ENCODE results near the gene PPP2R3B. TPM values are rescaled to one million over a fixed set of nuclear protein-coding genes. Genes with fewer than 3 reads are reported as not detected.
"Not testable (repeated sequence)": the region's sequence is repeated elsewhere in the genome, so short reads cannot be mapped to it uniquely, and the experiment has no call there.

PPP2R3B gene
- total RNA-seq, 2 experiments from 2014 or later, result 25.5 to 30.6 TPM

DNA sequence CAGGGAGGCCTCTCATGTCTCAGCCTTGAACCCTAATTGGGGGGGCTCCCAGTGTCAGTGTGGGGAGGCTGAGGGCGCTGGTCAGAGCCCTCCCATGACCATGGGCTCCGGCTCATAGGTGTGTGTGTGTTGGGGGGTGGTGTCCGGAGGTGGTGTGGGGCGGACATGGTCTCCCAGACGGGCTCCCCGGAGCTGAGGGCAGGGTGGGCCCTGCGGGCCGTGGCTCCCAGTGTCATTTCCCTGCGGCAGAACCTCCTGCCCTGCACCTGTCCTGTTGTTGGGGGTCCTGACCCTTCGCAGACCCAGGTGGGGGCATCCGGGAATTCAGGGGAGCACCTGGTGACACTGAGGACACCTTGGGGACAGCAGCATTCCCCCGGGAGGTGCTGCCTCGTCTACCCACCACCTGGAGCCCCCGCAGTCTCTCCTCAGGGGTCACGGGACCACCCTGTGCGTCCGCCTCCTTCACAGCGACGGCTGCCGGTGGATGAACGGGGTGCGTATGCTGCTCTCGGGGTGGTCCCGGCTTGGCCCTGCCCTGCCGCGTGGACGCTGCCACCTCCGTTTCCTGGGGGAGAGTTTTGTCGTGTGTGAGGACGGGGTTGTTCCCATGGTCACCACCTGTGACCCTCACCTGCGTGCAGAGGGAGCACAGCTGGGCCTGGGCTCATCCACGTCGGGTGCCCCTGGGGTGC is 53.6 kb downstream of the PPP2R3B start:
- H3K4me3 Mint-ChIP-seq, result no peak overlapping the region
- no peak overlapping the region for H3K27ac Mint-ChIP-seq
- H3K4me1 Mint-ChIP-seq, result no peaks in the 10 kb centered on the region
- no peaks in the 10 kb centered on the region for H3K27me3 Mint-ChIP-seq
- peaks cover 14% of the 10 kb centered on the region for H3K36me3 Mint-ChIP-seq
- no peak for DNase-seq
- H3K9me3 Mint-ChIP-seq, result no peaks in the 10 kb centered on the region

DNA sequence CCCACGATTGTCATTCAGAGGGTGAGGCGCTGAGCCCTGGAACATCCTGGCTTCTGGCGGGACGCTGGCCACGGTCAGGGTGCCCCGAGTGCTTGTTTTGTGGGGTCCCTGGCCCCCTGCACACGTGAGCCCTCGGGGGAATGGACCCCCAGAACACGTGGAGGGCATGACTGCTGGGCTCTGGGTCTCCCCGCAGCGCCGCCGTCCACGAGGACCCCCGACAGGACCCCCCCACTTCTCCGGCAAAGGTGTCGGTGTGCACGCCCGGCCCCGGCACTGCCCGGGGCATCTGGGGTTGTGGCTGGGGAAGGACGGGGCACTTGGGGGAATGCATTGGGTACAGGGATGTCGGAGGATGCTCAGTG is 54.2 kb downstream of the PPP2R3B start:
- H3K27ac Mint-ChIP-seq, result no peak overlapping the region
- no peak for DNase-seq
- no peaks in the 10 kb centered on the region for H3K4me1 Mint-ChIP-seq
- H3K9me3 Mint-ChIP-seq, result no peaks in the 10 kb centered on the region
- no peak overlapping the region for H3K4me3 Mint-ChIP-seq
- peaks cover 11% of the 10 kb centered on the region for H3K36me3 Mint-ChIP-seq
- no peaks in the 10 kb centered on the region for H3K27me3 Mint-ChIP-seq

DNA sequence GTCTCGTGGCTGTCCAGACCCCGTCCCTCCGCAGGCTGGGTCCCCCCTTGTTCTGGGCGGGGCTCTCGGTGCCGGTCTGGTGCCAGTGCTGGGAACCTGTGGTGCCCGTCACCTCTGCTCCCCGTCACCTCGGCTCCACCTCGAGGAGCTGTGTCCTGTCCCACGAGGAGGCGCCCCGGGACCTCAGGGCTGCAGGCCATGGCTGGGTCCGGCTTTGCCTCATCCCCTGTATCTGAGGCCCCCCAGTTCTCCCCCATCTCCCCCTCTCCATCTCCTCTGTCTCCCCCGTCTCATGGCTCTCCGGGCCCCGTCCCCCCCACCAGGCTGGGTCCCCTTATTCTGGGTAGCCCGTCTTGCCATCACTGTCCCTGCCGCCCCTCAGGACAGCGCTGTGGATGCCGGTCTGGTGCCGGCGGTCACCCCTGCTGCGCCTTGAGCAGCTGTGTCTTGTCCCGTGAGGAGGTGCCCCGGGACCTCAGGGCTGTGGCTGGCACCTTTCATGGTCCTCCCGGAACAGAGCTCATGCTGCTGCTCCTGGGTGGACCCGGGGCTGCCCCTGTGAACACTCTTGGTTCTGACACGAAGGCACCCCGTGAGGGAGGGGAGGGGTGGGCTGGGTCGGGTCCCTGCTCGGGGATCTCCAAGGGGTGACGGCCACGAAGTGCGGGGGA is 54.7 kb downstream of the PPP2R3B start:
- H3K27me3 Mint-ChIP-seq, result no peaks in the 10 kb centered on the region
- no peaks in the 10 kb centered on the region for H3K9me3 Mint-ChIP-seq
- H3K4me3 Mint-ChIP-seq, result peak overlapping the region; percentile 40
- H3K4me1 Mint-ChIP-seq, result no peaks in the 10 kb centered on the region
- peaks cover 7% of the 10 kb centered on the region for H3K36me3 Mint-ChIP-seq
- no peak for DNase-seq
- no peak overlapping the region for H3K27ac Mint-ChIP-seq

DNA sequence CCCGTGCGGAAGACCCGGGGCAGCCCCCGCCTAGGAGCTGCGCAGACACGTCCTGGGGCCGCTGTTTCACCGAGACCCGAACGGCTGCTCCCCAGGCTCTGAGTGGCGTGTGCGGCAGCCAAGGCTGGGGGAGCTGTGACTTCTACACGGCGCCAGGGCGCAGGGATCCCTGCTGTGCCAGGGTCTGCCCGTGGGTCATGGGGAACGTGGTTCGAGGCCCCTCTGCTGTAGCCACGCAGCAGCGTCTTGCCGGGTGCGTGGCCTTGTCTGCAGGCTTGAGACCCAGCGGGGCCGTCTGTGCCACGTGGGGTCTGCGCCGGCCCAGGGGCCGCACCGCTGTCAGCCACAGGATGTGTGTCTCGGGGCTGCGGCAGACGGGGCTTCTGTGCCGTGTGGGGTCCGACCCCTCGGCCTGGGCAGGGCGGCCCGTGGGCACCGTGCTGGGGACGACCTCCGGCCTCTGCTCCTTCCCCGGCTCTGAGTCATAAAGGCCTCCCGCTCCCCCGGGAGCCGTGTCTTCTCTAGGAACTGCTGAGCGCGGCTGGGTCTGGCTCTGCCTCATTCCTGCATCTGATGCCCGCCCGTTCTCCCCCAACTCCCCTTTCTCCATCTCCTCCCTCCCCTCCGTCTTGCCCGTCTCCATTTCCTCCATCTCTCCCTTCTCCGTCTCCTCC is 55.4 kb downstream of the PPP2R3B start:
- peak; percentile 23 for DNase-seq
- Mint-ChIP-seq H3K4me3 (peak overlapping the region; percentile 40), H3K27ac (no peak overlapping the region)

DNA sequence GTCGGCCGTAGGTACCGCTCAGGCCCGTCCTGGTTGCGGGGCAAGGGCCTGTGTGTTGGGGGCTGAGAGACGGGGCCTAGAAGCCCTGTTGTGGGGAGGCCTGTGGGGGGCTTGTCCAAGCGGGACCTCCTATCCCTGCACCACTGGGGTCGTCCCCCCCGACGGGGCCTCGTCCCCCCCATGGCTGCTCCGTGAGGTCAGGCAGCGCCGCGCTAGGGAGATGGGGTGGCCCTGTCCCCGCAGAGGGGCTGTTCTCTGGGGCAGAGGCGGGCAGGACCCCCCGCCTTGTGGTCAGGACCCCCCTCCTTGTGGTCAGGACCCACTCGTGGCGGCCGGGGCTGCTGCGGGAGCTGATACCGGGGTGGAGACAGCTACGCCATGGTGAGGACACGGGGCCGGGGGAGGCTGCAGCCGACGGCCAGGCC is 56.0 kb downstream of the PPP2R3B start:
- no peaks in the 10 kb centered on the region for H3K4me1 Mint-ChIP-seq
- no peaks in the 10 kb centered on the region for H3K36me3 Mint-ChIP-seq
- no peak for DNase-seq
- H3K4me3 Mint-ChIP-seq, result no peak overlapping the region
- no peaks in the 10 kb centered on the region for H3K27me3 Mint-ChIP-seq
- H3K27ac Mint-ChIP-seq, result no peak overlapping the region
- no peaks in the 10 kb centered on the region for H3K9me3 Mint-ChIP-seq

More for the DNA sequence above, 55.4 kb downstream of the PPP2R3B start:
- Mint-ChIP-seq H3K9me3 (no peaks in the 10 kb centered on the region), H3K36me3 (peaks cover 3% of the 10 kb centered on the region), H3K27me3 (no peaks in the 10 kb centered on the region), H3K4me1 (no peaks in the 10 kb centered on the region)

DNA sequence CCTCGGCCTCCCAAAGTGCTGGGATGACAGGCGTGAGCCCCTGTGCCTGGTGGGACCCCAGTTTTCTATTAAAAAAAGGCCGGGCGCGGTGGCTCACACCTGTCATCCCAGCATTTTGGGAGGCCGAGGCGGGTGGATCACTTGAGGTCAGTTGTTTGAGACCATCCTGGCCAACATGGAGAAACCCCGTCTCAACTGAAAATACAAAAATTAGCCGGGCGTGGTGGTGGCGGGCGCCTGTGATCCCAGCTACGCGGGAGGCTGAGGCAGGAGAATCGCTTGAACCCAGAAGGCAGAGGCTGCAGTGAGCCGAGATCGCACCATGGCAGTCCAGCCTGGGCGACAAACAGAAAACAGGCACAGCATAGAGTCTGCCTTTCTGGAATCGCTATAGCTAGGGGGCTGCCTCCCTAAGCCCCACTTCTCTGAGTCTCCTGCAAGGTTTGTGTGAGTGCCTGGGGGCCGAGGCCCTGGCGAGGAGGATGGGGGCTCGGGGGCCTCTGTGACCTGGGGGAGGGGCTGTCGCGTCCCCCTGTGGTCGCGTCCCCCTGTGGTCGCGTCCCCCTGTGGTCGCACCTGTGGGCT is 56.5 kb downstream of the PPP2R3B start:
- H3K27me3 Mint-ChIP-seq, H3K9me3 Mint-ChIP-seq, H3K27ac Mint-ChIP-seq, H3K36me3 Mint-ChIP-seq, DNase-seq, H3K4me1 Mint-ChIP-seq, H3K4me3 Mint-ChIP-seq: not testable (repeated sequence)

DNA sequence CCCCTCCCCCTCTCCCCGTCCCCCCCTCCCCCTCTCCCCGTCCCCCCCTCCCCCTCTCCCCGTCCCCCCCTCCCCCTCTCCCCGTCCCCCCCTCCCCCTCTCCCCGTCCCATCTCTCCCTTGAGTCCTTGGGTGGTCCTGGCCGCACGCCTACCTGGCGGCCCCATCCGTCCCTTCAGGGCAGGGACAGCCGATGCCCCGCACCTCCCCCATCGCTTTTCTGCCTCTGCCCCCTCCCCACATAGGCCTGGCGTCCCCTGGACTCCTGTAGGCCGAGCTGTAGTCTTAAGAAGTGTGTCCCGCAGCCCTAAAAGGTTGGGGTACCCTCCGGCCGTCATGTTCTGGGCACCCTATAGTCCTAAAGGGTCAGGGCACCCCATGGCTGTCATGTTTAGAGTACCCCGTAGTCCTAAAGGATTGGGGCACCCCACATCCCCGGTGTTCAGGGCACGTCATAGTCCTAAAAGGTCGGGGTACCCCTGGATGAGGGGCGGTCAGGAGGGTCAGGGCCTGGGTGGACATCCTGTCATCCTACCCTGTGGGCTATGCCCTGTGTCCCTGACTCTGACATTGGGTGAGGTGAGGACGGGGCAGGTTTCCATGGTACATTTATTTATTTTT is 57.3 kb downstream of the PPP2R3B start:
- Mint-ChIP-seq H3K36me3 (no peaks in the 10 kb centered on the region), H3K4me1 (peaks cover 4% of the 10 kb centered on the region), H3K9me3 (no peaks in the 10 kb centered on the region), H3K27ac (no peak overlapping the region), H3K27me3 (peaks cover 4% of the 10 kb centered on the region), H3K4me3 (no peak overlapping the region)
- no peak for DNase-seq

DNA sequence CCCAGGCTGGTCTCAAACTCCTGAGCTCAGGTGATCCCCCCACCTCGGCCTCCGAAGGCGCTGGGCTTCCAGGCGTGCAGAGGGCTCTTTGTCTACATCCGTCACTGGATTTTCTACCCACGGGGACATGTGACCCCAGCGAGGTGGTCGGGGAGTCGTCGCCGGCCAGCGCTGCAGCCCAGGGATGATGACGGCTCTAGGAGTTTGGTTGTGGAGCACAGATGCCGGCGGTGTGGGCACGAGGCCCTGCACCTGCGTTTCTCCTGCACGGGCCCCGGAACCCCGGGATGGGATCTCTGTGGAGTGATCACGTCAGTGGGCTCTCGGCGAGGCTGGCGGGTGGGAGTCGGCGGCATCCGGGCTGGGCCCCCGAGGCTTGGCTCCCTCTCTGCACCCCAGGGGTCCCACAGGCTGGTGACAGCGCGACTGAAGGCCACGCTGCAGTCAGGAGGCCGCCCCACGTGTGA is 59.0 kb downstream of the PPP2R3B start:
- no peak for DNase-seq
- Mint-ChIP-seq H3K27ac (no peak overlapping the region), H3K36me3 (no peaks in the 10 kb centered on the region)

DNA sequence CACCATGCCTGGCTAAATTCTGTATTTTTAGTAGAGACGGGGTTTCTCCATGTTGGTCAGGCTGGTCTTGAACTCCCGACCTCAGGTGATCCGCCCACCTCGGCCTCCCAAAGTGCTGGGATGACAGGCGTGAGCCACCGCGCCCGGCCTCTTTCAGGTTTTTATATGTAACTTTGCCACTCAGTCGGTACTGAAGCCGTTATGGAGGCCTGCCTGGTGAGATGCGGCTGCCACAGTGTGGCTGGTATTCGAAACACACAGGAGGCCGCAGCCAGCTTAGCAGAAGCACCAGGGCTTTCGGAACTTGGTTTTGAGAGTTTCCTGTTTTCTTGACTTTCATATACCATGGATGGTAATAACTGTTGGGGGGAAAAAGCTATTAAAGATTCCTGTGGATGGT is 62.0 kb downstream of the PPP2R3B start:
- not testable (repeated sequence) for DNase-seq, H3K36me3 Mint-ChIP-seq, H3K4me3 Mint-ChIP-seq, H3K27me3 Mint-ChIP-seq, H3K9me3 Mint-ChIP-seq, H3K27ac Mint-ChIP-seq
- peaks cover 16% of the 10 kb centered on the region for H3K4me1 Mint-ChIP-seq

More for the DNA sequence above, 59.0 kb downstream of the PPP2R3B start:
- H3K4me1 Mint-ChIP-seq, result peaks cover 9% of the 10 kb centered on the region
- no peak overlapping the region for H3K4me3 Mint-ChIP-seq
- no peaks in the 10 kb centered on the region for H3K9me3 Mint-ChIP-seq
- H3K27me3 Mint-ChIP-seq, result peaks cover 4% of the 10 kb centered on the region

DNA sequence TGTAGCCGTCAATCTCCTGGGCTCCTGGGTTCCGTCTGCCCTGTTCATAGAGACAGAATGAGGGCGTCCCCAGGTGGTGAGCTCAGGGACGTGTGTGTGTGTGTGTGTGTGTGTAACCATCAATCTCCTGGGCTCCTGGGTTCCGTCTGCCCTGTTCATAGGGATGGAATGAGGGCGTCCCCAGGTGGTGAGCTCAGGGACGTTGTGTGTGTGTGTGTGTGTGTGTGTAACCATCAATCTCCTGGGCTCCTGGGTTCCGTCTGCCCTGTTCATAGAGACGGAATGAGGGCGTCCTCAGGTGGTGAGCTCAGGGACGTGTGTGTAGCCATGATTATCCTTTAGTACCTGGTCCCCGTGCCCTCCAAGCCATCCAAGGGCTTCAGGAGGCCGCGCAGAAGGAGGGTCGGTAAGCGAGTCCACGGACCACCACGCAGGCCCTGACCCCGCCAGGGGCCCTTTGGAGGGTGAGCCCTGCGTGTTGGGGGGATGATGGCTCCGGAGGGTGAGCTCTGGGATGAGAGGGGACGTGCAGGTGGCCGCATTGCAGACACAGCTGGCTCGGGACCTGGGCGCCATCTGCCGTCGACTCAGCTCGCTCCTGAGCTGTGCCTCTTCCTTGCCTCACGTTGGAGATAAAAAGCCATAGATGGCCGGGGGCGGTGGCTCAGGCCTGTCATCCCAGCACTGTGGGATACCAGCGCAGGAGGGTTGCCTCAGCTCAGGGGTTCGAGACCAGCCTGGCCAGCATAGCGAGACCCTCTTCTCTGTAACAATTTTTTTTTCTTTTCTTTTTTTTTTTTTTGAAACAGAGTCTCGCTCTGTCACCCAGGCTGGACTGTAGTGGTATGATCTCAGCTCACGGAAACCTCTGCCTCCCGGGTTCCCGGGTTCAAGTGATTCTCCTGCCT is 62.7 kb downstream of the PPP2R3B start:
- no peaks in the 10 kb centered on the region for H3K36me3 Mint-ChIP-seq
- H3K27me3 Mint-ChIP-seq, result peaks cover 4% of the 10 kb centered on the region
- no peak overlapping the region for H3K27ac Mint-ChIP-seq
- peak overlapping the region; percentile 53 for H3K4me3 Mint-ChIP-seq
- H3K9me3 Mint-ChIP-seq, result no peaks in the 10 kb centered on the region
- peak; percentile 54 for DNase-seq
- peaks cover 16% of the 10 kb centered on the region for H3K4me1 Mint-ChIP-seq

DNA sequence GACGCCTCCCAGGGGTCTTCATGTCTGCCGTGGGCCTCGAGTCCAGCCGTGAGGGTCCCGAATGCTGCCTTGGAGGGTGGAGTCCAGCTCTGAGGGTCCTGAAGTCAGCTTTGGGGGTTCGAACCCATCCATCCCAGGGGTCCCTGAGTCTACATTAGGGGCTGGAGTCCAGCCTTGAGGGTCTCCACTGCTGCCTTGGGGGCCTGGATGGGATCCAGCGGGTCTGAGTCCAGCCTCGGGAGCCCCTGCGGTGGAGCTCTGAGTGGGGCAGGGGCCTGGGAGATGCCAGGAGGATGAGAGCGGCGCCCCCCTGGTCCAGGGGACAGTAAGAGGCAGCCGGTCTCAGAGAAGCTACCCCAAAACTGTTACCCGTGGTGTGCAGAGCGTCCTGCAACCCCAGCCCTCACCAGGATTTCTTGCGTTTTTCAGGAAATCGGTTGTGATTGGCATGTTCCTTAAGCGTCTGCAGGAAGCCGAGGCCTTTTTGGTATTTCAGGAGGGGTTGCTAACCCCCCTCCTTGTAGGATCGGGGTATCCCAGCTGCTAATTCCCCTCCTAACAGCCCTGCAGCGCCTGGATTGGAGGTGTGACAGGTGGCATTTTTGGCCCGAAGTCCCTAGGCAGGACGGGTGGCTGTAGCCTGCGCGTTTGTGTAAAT is 66.5 kb downstream of the PPP2R3B start:
- Mint-ChIP-seq H3K27ac (peak overlapping the region; percentile 62), H3K4me1 (peaks cover 22% of the 10 kb centered on the region), H3K27me3 (peaks cover 8% of the 10 kb centered on the region), H3K9me3 (no peaks in the 10 kb centered on the region), H3K4me3 (peak overlapping the region; percentile 87), H3K36me3 (peaks cover 11% of the 10 kb centered on the region)
- no peak for DNase-seq

DNA sequence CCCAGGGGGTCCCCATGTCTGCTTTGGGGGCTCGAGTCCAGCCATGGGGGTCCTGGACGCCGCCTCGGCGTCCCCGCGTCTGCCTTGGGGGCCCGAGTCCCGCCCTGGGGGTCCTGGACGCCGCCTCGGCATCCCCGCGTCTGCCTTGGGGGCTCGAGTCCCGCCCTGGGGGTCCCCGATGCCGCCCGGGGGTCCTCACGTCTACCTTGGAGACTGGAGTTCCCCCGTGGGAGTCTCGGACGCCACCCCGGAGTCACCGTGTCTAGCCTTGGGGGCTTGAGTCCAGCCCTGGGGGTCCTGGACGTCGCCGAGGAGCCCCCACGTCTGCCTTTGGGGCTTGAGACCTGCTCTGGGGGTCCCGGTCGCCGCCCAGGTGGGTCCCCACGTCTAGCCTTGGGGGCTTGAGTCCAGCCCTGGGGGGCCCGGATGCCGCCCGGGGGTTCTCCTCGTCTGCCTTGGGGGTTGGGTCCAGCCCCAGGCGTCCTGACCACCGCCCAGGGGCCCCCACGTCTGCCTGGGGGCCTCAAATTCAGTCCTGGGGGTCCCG is 67.1 kb downstream of the PPP2R3B start:
- H3K4me3 Mint-ChIP-seq, result peak overlapping the region; percentile 87
- no peaks in the 10 kb centered on the region for H3K9me3 Mint-ChIP-seq
- H3K36me3 Mint-ChIP-seq, result peaks cover 11% of the 10 kb centered on the region
- H3K27ac Mint-ChIP-seq, result peak overlapping the region; percentile 62
- H3K27me3 Mint-ChIP-seq, result peaks cover 6% of the 10 kb centered on the region
- peaks cover 18% of the 10 kb centered on the region for H3K4me1 Mint-ChIP-seq
- no peak for DNase-seq

DNA sequence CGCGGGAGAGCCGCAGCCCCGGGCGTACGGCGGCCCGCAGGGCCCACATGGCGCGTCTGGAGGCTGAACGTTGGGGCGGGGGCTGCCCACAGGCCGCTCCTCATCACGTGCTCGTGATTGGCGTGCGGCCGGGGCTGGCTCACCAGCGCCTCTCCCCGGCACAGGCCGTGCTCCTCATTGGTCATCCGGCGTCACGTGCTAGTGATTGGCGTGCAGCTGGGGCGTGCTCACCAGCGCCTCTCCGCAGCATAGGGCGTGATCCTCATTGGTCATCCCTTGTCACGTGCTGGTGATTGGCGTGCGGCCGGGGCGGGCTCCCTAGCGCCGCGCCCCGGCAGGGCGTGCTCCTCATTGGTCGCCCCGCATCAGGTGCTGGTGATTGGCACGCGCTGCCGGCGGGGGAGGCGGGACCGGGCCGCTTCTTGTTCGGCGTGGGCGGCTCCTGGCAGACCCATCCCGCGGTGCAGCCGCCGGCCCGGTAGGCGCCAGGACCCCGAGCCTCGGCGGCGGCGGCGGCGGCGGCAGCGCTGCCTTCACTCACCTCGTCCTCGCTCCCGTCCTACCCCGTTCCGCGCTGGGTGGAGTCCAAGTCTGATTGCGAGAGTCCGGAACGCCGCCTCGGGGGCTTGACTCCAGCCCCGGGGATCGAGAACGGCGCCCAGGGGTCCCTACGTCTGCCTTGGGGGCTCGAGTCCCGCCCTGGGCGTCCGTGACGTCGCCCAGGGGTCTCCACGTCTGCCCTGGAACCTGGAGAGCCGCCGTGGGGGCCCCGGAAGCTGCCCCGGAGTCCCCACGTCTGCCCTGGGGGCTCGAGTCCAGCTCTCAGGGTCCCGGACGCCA is 67.7 kb downstream of the PPP2R3B start, which contains the start of gene GTPBP6:
TSS of gene GTPBP6 (minus strand) at position 58 of the 840 bp plus-strand sequence. CDS start at position 49, 9 bp downstream.
- peak within 1 kb of the TSS; percentile 87 for H3K4me3 Mint-ChIP-seq
- H3K4me1 Mint-ChIP-seq, result peaks cover 18% of the 10 kb centered on the region
- peaks cover 11% of the 10 kb centered on the region for H3K36me3 Mint-ChIP-seq
- no peaks in the 10 kb centered on the region for H3K9me3 Mint-ChIP-seq
- DNase-seq, result peak; percentile 99
- H3K27me3 Mint-ChIP-seq, result peaks cover 4% of the 10 kb centered on the region
- peak within 1 kb of the TSS; percentile 97 for H3K27ac Mint-ChIP-seq
